ENCODE measurements around the gene CBX8. TPM values are rescaled to one million over a fixed set of nuclear protein-coding genes. Genes with fewer than 3 reads are reported as not detected.
A peak's percentile ranks its signal among the peaks of the same experiment; 100 is the strongest.

CBX8 gene
- total and polyA plus RNA-seq, 2 of the 13 experiments (the other 11 are each of a cell fraction or from before 2014, with no cell fraction given), result 0.34 to 12.6 TPM

DNA sequence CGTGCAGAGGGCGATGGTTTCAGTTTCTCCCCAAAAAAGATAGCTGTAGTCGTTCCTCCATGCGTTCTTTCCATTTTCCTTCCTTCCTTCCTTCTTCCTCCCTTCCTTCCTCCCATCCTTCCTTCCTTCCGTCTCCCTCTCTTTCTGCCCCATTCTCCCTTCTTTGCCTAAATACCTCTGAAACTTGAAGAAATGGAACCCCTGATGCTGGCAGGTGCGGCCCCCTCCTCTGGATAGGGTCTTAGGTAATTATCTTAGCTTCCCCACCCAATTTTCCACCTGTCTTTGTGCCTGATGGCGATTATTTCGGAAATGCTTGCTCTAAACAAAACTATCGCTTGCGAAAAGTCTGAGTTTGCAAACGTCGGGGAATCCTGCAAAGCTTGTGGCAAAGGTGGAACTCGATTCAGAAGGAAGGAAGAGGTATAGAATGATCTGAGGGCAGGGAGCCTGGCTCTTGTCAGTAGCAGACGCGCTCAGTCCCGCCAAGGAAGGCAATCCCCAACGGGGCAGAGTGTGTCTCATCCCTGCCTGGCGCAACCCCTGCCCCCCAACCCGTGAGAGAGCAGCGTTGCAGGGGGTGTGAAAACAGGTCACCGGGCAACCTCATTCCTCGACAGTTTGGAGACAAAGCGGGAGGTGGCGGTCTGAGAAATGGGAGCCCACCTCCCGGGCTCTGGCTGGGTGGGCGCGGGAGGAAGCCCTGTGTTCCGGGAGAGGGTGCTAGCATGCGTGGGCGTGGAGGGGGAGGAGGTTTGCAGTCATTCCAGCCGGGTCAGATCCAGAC, 2.9 kb upstream of the CBX8 start (continued):
- TF ChIP-seq, protein P1, sequence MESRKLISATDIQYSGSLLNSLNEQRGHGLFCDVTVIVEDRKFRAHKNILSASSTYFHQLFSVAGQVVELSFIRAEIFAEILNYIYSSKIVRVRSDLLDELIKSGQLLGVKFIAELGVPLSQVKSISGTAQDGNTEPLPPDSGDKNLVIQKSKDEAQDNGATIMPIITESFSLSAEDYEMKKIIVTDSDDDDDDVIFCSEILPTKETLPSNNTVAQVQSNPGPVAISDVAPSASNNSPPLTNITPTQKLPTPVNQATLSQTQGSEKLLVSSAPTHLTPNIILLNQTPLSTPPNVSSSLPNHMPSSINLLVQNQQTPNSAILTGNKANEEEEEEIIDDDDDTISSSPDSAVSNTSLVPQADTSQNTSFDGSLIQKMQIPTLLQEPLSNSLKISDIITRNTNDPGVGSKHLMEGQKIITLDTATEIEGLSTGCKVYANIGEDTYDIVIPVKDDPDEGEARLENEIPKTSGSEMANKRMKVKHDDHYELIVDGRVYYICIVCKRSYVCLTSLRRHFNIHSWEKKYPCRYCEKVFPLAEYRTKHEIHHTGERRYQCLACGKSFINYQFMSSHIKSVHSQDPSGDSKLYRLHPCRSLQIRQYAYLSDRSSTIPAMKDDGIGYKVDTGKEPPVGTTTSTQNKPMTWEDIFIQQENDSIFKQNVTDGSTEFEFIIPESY (CRISPR knock-in tag; IDR thresholded peaks at IDR 0.05), result peak; percentile 13; the same call in 1 of the 2 replicates
- TF ChIP-seq ZC3H13 (CRISPR knock-in tag; IDR thresholded peaks at IDR 0.05), result no peak
- TF ChIP-seq ZNF430 (CRISPR knock-in tag; IDR thresholded peaks at IDR 0.05), result no peak
- TF ChIP-seq U2AF2 (IDR thresholded peaks at IDR 0.05; ENCODE audit: low read depth, low read length), result no peak
- TF ChIP-seq HCFC1 (IDR thresholded peaks at IDR 0.05; ENCODE audit: low read depth, low read length), result no peak
- TF ChIP-seq RXRB (CRISPR knock-in tag; IDR thresholded peaks at IDR 0.05; ENCODE audit: borderline replicate concordance), result no peak
- no peak for TF ChIP-seq MAFG (CRISPR knock-in tag; IDR thresholded peaks at IDR 0.05)
- no peak for TF ChIP-seq ZNF354B (CRISPR knock-in tag; IDR thresholded peaks at IDR 0.05)
- no peak for TF ChIP-seq RORA (CRISPR knock-in tag; IDR thresholded peaks at IDR 0.05)
- TF ChIP-seq ZNF451 (CRISPR knock-in tag; IDR thresholded peaks at IDR 0.05), result no peak
- TF ChIP-seq, protein P2, sequence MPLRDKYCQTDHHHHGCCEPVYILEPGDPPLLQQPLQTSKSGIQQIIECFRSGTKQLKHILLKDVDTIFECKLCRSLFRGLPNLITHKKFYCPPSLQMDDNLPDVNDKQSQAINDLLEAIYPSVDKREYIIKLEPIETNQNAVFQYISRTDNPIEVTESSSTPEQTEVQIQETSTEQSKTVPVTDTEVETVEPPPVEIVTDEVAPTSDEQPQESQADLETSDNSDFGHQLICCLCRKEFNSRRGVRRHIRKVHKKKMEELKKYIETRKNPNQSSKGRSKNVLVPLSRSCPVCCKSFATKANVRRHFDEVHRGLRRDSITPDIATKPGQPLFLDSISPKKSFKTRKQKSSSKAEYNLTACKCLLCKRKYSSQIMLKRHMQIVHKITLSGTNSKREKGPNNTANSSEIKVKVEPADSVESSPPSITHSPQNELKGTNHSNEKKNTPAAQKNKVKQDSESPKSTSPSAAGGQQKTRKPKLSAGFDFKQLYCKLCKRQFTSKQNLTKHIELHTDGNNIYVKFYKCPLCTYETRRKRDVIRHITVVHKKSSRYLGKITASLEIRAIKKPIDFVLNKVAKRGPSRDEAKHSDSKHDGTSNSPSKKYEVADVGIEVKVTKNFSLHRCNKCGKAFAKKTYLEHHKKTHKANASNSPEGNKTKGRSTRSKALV (CRISPR knock-in tag; IDR thresholded peaks at IDR 0.05), result no peak
- peak; percentile 81; the same call in 1 of the 2 replicates for TF ChIP-seq MTF2 (CRISPR knock-in tag; IDR thresholded peaks at IDR 0.05; ENCODE audit: borderline replicate concordance)
- TF ChIP-seq ZMYM3 (CRISPR knock-in tag; IDR thresholded peaks at IDR 0.05), result no peak
- TF ChIP-seq EED (CRISPR knock-in tag; IDR thresholded peaks at IDR 0.05), result 0 out of 2 replicates have a peak, but pooled peaks have one; percentile 75
- TF ChIP-seq ZNF124 (CRISPR knock-in tag; IDR thresholded peaks at IDR 0.05), result no peak
- peak; percentile 97 for TF ChIP-seq EZH2 (conservative IDR thresholded peaks at IDR 0.05; ENCODE audit: low read depth, low read length)
- TF ChIP-seq TCF12 (IDR thresholded peaks at IDR 0.05), result no peak
- TF ChIP-seq TCF12 (CRISPR knock-in tag; IDR thresholded peaks at IDR 0.05), result no peak
- no peak for TF ChIP-seq KDM4B (CRISPR knock-in tag; IDR thresholded peaks at IDR 0.05)
- TF ChIP-seq ZNF749 (CRISPR knock-in tag; IDR thresholded peaks at IDR 0.05; ENCODE audit: borderline replicate concordance), result no peak
- no peak for TF ChIP-seq ZNF724P (CRISPR knock-in tag; IDR thresholded peaks at IDR 0.05; ENCODE audit: borderline replicate concordance)
- no peak for TF ChIP-seq MBD4 (IDR thresholded peaks at IDR 0.05; ENCODE audit: borderline replicate concordance, low read length)
- no peak for TF ChIP-seq ZFP36L2 (CRISPR knock-in tag; IDR thresholded peaks at IDR 0.05)
- TF ChIP-seq, protein P3, sequence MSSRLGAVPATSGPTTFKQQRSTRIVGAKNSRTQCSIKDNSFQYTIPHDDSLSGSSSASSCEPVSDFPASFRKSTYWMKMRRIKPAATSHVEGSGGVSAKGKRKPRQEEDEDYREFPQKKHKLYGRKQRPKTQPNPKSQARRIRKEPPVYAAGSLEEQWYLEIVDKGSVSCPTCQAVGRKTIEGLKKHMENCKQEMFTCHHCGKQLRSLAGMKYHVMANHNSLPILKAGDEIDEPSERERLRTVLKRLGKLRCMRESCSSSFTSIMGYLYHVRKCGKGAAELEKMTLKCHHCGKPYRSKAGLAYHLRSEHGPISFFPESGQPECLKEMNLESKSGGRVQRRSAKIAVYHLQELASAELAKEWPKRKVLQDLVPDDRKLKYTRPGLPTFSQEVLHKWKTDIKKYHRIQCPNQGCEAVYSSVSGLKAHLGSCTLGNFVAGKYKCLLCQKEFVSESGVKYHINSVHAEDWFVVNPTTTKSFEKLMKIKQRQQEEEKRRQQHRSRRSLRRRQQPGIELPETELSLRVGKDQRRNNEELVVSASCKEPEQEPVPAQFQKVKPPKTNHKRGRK (CRISPR knock-in tag; IDR thresholded peaks at IDR 0.05), result 0 out of 2 replicates have a peak, but pooled peaks have one; percentile 13
- TF ChIP-seq GZF1 (CRISPR knock-in tag; IDR thresholded peaks at IDR 0.05), result no peak
- TF ChIP-seq ARNTL (CRISPR knock-in tag; IDR thresholded peaks at IDR 0.05), result no peak
- no peak for TF ChIP-seq ETV6 (CRISPR knock-in tag; conservative IDR thresholded peaks at IDR 0.05)

Data from HepG2 (cell line).